ENCODE data around the gene SYNE2.

SYNE2 gene

DNA sequence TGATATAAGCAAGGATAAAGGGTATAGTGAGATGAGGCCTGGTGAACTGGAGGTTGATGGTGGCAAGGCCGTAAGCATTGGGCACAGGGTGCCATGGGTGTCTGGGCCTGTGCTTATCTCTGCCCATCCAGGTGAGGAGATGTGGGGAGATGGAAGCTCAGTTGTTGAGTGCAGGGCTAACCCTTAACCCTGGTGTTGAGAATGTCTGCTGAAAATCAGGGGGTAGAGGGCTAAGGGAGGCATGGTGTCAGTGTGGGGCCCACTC, 86.1 kb downstream of the SYNE2 start:
- H3K4me1 ChIP-seq = no peaks in the 10 kb centered on the region
- no peaks in the 10 kb centered on the region for H3K27me3 ChIP-seq (ENCODE audit: control insufficient read depth, insufficient read depth, low read length)
- H3K9ac ChIP-seq = no peak overlapping the region
- no peak for TF ChIP-seq CTCF (IDR thresholded peaks at IDR 0.05)
- H3K4me2 ChIP-seq (ENCODE audit: low read length) = no peak overlapping the region
- H3K27ac ChIP-seq = no peak overlapping the region
- no peak overlapping the region for H3K4me3 ChIP-seq (ENCODE audit: low read depth, low read length)
- no peaks in the 10 kb centered on the region for H3K36me3 ChIP-seq (ENCODE audit: control insufficient read depth, insufficient read depth, low read length)
- no peaks in the 10 kb centered on the region for H3K79me2 ChIP-seq
- H3K9me3 ChIP-seq (ENCODE audit: control insufficient read depth, low read length) = no peaks in the 10 kb centered on the region
- no peak overlapping the region for H2AFZ ChIP-seq

GRCh38 chr14:63940387-63940786, 87.6 kb downstream of the SYNE2 start:
- H3K4me2 ChIP-seq (ENCODE audit: low read length) = no peak overlapping the region
- no peak for TF ChIP-seq CTCF (IDR thresholded peaks at IDR 0.05)
- H3K36me3 ChIP-seq (ENCODE audit: control insufficient read depth, insufficient read depth, low read length) = no peaks in the 10 kb centered on the region
- no peak overlapping the region for H3K4me3 ChIP-seq (ENCODE audit: low read depth, low read length)
- no peak overlapping the region for H2AFZ ChIP-seq
- H3K9me3 ChIP-seq (ENCODE audit: control insufficient read depth, low read length) = no peaks in the 10 kb centered on the region
- H3K4me1 ChIP-seq = no peaks in the 10 kb centered on the region
- no peaks in the 10 kb centered on the region for H3K79me2 ChIP-seq
- H3K27ac ChIP-seq = no peak overlapping the region
- H3K27me3 ChIP-seq (ENCODE audit: control insufficient read depth, insufficient read depth, low read length) = no peaks in the 10 kb centered on the region
- H3K9ac ChIP-seq = no peak overlapping the region

- no peaks in the 10 kb centered on the region for H3K4me1 ChIP-seq
- no peak for TF ChIP-seq CTCF (IDR thresholded peaks at IDR 0.05)
- no peaks in the 10 kb centered on the region for H3K27me3 ChIP-seq (ENCODE audit: control insufficient read depth, insufficient read depth, low read length)
- H2AFZ ChIP-seq = no peak overlapping the region
- no peak overlapping the region for H3K27ac ChIP-seq
- no peaks in the 10 kb centered on the region for H3K36me3 ChIP-seq (ENCODE audit: control insufficient read depth, insufficient read depth, low read length)
- H3K9me3 ChIP-seq (ENCODE audit: control insufficient read depth, low read length) = no peaks in the 10 kb centered on the region
- H3K4me2 ChIP-seq (ENCODE audit: low read length) = no peak overlapping the region
- H3K79me2 ChIP-seq = no peaks in the 10 kb centered on the region
- no peak overlapping the region for H3K4me3 ChIP-seq (ENCODE audit: low read depth, low read length)
- H3K9ac ChIP-seq = no peak overlapping the region
Observed at GRCh38 chr14:63941023-63941422, 88.2 kb downstream of the SYNE2 start.

DNA sequence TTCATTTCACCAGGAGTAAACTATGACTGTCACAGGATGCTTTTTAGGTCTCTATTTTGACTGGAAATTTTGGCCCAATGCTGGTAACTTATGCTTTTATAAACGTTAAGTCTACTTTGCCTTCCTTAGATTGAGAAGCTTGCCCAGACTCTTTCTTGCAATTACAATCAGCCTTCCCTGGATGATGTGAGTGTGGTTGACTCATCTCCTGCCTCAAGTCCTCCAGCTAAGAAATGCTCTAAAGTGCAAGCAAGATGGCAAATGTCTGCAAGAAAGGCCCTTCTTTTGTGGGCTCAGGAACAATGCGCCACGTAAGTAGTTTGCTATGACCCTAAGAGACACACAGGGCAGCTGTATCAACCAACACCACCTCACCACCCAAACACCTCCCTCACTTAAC, 96.9 kb downstream of the SYNE2 start:
- H3K9ac ChIP-seq = no peak overlapping the region
- H3K79me2 ChIP-seq = no peaks in the 10 kb centered on the region
- H3K4me1 ChIP-seq = no peaks in the 10 kb centered on the region
- no peaks in the 10 kb centered on the region for H3K27me3 ChIP-seq (ENCODE audit: control insufficient read depth, insufficient read depth, low read length)
- no peak overlapping the region for H3K4me3 ChIP-seq (ENCODE audit: low read depth, low read length)
- no peaks in the 10 kb centered on the region for H3K36me3 ChIP-seq (ENCODE audit: control insufficient read depth, insufficient read depth, low read length)
- H3K9me3 ChIP-seq (ENCODE audit: control insufficient read depth, low read length) = no peaks in the 10 kb centered on the region
- no peak overlapping the region for H2AFZ ChIP-seq
- no peak for TF ChIP-seq CTCF (IDR thresholded peaks at IDR 0.05)
- no peak overlapping the region for H3K27ac ChIP-seq
- H3K4me2 ChIP-seq (ENCODE audit: low read length) = no peak overlapping the region

DNA sequence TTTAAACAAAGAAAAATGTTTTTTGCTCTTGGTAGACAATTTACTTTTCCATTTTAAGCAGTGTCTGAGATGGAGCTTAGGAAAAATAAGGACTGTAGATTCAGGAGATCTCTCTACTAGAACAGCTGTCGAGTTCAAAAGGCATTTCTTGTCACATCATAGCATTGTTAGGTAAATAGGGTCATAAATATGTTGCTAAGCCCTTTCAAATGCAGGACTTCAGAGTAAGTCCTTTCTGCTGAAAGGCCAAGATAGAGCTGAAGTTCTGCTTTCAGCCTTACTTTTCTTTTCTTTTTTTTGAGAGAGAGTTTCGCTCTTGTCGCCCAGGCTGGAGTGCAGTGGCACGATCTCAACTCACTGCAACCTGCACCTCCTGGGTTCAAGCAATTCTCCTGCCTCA, 98.2 kb downstream of the SYNE2 start:
- Histone ChIP-seq H3K4me1 (no peaks in the 10 kb centered on the region), H3K36me3 (ENCODE audit: control insufficient read depth, insufficient read depth, low read length) (no peaks in the 10 kb centered on the region), H3K9me3 (ENCODE audit: control insufficient read depth, low read length) (no peaks in the 10 kb centered on the region), H3K79me2 (no peaks in the 10 kb centered on the region), H2AFZ (no peak overlapping the region), H3K9ac (no peak overlapping the region), H3K27ac (no peak overlapping the region), H3K27me3 (ENCODE audit: control insufficient read depth, insufficient read depth, low read length) (no peaks in the 10 kb centered on the region), H3K4me2 (ENCODE audit: low read length) (no peak overlapping the region), H3K4me3 (ENCODE audit: low read depth, low read length) (no peak overlapping the region)
- no peak for TF ChIP-seq CTCF (IDR thresholded peaks at IDR 0.05)
